H4 (cell line): ENCODE measurements around the gene ZBTB40. TPM values are rescaled to one million over a fixed set of nuclear protein-coding genes. Genes with fewer than 3 reads are reported as not detected.
A peak's percentile ranks its signal among the peaks of the same experiment; 100 is the strongest.

Source experiments
- DNase-seq: peaks from one replicate; pipeline ENCODE4 v3.0.0-alpha.2; 2015; ENCODE audit warnings: low spot score
- total RNA-seq: library from RNA; depleted of rRNA; stranded (reverse); fragments of >200 nt; shearing (Covaris generic); gene quantifications from 2 replicates; pipeline ENCODE4 v1.2.3, GENCODE V29; 2014

Gene ZBTB40
- total RNA-seq, 1 experiment from 2014 or later, result 12.1 TPM

DNA sequence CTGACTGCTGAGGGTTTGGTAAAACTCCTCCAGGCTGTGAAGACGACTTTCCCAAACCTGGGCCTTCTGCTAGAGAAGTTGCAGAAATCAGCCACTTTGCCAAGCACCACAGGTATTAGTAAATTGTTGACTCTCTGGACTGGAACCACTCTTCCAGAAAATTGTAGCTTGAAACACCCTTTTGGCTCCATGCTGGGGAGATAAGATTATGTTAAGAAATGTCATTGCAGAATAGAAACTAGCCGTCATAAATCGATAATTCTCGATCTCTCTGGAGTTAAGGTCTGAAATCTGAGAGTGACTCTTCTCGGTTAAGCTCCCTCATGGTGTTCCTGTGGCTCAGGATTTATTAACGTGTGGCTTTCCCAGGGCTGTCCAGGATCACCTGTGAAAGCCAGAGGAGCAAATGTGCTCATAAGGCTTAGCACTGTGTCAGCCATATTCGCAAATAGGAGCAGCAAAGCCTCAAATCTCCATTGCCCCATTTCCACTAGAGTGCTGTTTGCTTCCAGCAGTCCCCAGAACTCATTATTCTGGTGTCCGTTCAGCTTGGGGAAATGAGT lies 54.6 kb downstream of the ZBTB40 start:
- no peak for DNase-seq

DNA sequence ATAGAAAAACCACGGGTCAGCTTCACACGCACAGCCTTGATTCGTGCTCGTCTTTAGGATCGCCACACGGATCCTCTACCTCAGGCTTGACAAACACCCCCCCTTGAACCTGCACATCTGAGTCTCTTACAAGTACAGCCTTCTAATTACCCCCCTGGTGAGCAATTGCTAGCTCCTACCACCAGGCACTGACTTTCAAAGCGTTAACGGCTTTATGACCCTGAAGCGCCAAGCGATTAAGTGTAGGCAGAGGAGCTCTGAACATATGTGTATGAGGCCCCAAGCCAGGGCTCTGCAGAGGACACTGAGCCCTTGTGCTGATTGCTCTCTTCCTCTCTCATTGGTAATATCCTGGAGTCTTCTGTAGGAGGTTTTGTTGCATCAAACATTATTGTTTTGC lies 55.9 kb downstream of the ZBTB40 start:
- DNase-seq, result no peak

DNA sequence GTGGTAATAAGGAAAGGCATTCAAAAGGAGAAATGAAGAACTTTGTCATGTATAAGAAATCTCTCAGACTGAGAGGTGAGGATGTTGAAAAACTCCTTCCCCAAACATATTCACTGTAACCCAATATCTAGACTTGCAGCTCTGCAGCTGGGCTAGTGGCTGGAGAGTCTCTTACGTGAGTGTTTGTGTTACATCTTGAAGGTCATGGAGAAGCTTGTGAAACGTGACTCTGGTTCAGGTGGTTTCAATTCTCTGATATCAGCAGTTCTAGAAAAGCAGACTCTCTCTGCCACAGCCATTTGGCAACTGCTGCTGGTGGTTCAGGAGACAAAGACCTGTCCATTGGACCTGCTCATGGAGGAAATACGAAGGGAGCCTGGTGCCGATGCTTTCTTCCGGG lies 56.7 kb downstream of the ZBTB40 start:
- no peak for DNase-seq

DNA sequence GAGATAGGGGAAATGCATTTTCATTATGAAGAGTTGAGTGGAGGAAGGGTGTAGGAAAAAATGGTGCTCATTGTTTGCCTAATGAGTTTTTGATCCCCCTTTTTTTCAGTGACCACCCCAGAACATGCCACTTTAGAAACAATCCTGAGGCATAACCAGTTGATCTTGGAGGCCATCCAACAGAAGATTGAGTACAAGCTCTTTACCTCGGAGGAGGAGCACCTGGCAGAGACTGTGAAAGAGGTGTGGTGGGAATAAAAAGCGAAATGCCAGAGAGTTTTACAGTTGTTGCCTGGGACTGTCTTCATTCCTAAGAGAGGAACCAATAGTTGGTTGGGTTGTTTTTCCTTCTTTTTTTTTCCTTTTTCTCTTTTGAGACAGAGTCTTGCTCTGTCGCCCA lies 57.3 kb downstream of the ZBTB40 start:
- DNase-seq, result no peak

DNA sequence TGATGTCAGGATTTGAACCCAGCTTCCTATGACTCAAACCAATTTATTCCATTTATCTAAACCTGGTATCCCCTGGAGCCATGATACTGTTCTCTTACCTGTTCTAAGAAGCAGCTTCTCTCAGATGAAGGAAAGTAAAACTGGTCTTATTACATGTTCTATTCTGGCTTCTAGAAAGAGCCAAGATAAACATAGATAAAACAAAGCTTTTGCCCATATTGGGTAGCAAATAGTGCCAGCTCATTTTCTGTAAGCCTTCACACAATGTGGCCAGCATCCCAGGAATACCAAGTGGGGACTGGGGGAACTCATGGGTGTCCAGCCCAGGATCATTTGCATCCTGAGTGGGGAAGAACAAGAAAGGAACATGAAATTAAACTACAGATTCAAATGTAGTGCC lies 58.2 kb downstream of the ZBTB40 start:
- DNase-seq, result no peak

DNA sequence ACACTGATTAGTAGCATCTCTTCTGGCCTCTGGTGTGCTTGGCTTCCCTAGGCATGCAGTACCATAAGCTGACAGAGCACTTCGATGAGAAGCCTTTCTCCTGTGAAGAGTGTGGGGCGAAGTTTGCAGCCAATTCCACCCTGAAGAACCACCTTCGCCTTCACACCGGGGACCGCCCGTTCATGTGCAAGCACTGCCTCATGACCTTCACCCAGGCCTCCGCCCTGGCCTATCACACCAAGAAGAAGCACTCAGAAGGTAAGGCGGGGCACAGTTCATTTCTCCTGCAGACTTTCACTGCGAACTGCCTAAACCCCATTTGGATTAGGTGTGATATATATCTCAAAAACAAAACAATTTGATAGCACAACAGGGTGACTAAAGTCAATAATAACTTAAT lies 61.2 kb downstream of the ZBTB40 start:
- DNase-seq, result no peak

DNA sequence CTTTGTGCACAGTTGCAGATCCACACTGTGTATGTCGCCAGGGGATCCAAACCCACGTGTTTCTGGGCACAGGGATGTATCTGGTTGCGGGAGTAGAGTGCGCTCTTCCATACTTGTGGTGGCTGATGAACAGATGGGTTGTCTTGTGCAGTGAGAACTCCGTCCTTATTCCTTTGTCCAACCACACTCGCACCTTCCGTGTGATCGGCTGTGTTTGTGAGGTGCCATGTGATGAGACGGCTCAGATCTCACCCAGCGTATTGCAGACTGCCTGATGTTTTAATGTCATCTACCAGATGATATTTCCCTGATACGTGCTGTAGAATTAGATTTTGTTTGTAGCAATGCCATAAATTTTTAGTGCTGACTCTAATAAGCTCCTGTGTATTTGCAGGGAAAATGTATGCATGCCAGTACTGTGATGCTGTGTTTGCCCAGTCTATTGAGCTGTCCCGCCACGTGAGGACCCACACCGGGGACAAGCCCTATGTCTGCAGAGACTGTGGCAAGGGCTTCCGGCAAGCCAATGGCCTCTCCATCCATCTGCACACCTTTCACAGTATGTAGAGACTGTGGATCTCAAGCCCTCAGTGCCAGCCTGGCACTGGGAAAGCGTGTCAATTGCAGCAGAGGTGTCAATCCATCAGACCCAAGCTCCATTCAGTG lies 65.4 kb downstream of the ZBTB40 start:
- no peak for DNase-seq

DNA sequence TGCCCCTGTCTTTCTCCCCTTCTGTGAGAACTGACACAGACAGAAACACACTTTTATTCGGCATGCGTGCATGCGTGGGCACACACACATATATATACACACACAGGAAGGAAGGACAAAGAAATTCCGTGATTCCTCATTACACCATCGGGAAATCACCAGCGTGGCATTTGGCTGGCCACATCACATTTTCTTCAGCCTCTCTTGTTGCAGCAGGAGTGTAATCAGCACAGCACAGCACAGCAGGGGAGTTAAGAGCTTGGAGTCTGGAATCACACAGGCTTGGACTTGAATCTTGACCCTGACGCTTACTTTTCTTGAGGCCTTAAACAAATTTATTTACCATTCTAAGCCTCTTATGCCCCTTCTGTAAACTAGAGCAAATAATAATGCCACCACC lies 66.3 kb downstream of the ZBTB40 start:
- no peak for DNase-seq

DNA sequence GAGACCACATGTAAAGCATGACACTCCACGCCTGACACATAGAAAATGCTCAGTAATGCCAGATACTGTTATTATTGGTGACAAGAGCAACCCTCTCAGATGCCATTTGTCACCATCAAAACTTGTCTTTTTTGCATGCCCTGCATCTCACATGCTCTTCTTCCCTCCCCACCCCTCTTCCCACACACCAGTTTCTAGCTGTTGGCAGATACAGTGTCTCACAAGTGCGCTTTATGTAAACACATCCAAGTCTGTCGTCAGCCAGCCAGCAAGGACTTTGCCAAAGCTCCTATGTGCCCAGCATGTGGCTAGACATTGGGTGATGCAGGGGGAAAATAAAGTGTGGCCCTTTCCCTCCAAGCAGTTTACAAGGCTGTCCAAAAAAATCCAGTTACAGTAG lies 66.7 kb downstream of the ZBTB40 start:
- peak; percentile 23 for DNase-seq

DNA sequence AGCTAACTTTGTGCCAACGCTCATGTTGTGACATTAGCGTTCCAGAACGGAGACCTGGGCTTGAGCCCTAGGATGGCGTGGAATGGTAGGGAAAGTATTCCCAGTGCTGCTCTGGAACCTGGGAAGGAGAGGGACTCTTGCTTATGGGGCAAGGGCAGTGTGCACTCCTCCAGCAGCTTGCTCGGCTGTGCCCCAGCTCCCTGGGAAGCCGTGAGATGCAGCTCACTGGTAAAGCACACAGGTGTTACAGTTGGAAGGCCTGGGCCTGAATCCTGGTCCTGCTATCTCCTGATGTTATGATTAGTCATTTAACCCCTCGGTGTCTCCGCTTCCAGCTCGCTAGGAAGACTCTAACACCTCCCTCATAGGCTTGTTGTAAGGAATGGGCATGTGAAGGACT lies 69.2 kb downstream of the ZBTB40 start:
- DNase-seq, result no peak

DNA sequence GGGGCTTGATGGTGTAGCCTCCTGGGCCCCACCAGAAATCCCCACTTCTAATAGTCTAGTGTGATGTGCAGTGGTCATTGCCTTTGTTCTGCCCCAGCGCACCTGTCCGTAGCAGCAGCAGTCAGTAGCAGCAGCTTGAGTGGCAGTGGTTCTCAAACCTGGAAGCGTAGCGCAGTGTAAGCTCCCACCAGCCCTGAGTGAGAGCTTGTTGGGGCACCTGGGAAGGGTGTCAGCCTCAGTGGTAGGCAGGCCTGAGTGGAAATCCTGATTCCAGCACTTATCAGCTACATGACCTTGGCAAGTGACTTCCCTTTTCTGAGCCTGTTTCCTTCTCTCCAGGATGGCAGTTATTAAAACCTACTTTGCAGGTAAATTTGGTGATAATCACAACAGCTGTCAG lies 70.0 kb downstream of the ZBTB40 start:
- DNase-seq, result no peak

DNA sequence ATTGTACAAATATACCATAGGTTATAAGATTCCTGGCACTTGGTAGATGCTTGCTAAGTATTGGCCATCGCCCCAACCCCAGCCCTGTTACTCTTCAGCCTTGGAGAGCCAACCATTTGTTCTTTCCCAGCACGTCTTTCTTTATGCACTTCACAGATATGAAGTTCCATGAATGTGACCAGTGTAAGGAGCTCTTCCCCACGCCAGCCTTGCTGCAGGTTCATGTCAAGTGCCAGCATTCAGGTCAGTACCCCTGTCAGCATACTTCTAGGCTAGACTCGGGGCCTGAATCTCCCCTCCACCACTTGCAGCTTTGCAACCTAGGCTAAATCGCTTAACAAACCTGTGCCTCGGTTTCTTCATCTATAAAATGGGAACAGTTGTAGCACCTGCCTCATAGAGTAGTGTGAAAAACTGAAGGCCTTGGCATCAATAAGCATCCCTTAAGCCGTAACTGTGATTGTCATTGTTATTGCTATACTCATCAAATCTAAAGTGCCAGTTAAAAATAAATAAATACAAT lies 70.6 kb downstream of the ZBTB40 start:
- no peak for DNase-seq

DNA sequence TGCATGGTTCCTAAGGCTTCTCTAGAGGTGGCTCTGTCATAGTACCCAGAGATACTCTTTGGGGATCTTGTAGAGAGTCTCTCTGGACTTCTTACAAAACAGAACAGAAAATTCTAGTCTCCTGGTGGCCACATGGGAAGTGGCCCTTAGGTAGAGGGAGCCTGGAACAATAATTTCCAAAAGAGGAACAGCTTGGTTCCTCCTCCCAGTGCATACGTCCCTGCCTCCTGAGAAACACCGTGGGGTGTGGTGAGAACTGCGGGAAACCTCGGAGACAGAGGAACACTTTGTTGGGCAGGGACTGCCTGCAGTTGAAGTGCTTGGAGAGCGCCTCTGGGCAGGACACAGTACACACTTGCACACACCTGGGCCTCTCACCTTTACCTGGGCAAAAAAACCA lies 72.8 kb downstream of the ZBTB40 start:
- no peak for DNase-seq

DNA sequence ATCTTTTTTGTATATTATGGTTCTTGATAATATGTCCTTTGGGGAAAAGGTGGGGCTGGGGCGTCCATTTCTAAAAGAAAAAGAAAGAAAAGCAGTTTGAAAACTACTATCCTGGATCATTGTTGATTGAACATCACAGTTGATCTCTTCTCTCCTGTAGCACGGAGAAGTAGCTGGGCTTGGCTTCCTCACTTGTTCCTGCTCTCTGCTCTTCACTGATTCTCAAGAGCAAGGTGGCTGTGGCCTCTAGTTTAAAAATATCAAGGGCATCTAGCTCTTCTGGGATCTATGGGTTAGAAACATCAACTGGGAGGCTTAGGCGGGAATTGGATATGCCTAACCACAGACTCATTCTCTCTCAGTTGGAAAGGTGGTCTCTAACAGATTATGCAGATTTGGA lies 73.6 kb downstream of the ZBTB40 start:
- DNase-seq, result no peak

DNA sequence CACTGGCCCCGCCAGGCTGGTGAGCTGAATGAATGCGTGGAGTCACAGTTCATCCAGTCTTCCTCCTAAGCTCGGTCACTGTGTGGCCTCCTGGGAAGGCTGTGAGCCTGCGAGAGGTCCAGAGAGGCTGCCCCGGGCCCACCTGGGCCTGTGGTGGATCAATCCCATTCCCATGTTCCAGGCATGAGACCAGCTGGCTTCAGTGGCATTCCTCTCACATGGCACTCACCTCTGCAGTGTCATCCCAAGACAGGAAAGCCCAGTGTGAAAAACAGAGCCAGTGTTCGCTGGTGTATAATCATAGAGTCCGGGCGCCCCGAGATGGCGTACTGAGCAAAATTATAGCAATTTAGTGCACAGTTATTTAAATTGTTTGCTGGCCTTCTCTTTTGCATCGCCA lies 74.0 kb downstream of the ZBTB40 start:
- DNase-seq, result no peak

DNA sequence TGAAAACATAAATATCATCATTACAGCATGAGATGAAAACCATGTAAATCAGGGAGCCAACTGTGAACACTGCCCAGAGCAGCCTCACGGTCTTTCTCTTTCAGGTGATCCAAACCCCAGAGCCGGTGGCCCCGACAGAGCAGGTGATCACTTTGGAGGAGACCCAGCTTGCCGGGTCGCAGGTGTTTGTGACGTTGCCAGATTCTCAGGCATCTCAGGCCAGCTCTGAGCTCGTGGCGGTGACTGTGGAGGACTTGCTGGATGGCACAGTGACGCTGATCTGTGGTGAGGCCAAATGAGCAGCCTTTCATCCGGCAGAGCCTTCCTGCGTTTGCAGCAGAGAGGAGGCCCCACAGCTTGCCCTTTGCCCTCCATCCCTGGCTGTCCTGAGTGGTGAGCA lies 74.4 kb downstream of the ZBTB40 start:
- no peak for DNase-seq

DNA sequence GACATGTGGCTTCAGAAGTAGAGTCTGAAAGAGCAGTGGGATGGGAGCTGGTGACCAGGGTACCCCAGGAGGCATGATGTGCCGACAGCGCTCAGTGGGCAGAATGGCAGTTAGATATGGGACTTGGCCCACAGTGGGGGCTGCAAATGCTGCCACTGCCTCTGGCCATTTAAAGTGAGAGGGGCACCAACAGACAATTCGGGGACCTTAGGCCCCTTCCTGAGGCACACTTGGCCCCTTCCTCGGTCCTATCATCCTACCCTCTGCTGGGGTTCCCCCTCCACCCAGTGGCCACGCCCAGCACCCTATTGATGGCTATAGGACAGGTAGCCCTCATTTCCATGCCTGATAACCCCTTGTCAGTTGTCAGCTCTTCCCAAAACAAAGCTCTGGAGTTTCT lies 75.0 kb downstream of the ZBTB40 start:
- DNase-seq, result no peak

DNA sequence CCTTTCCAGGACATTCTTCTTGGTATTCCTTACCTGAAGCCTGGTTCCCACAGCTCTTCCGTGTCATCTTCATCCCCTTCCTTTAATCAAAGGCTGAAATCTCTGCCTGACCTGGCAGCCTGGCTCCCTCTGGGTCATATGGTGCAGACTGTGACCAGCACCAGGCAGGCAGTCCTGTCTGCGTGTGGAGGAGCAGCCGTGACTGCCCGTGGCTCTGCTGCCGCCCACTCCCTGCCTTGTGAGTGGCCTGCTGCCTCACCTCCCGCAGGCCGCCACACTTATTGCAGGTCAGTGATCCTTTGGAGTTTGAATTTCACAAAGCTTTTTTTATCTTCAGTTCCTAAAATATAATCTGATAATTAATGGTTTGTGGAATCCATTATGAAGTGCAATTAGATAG lies 75.5 kb downstream of the ZBTB40 start:
- no peak for DNase-seq

DNA sequence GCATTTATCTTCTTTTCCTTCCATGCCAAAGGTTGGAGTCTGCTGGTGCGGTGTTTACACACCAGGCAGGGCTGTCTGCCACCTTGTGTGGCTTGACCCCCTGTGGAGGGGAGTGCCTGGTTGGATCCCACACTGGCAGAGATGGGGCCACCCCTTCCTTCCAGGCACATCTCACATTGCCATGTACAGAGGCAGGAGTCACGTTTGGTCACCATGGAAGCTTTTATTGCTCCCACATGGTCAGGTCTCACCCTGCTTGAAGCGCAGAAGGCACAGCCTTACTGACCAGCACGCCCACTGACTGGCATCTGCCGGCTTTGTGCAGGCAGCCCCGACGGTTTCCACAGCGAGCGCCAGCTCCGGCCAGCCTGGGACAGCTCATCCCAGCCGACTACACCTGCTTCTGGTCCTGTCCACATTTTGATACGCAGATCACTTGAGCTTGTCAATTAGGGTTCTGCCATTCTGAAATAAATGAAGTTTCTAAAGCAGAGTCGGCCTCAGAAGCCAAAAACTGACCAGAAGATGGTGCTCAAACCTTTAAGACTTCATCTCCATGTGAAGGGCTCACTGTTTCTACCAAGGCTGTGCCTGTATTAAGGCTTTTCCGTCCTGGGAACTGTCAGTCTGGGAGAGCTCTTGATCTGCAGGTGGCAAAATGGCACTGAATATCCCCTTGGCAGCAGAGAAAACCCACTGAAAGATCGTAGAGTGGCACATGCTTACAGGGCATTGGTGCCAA lies 76.1 kb downstream of the ZBTB40 start:
- no peak for DNase-seq

DNA sequence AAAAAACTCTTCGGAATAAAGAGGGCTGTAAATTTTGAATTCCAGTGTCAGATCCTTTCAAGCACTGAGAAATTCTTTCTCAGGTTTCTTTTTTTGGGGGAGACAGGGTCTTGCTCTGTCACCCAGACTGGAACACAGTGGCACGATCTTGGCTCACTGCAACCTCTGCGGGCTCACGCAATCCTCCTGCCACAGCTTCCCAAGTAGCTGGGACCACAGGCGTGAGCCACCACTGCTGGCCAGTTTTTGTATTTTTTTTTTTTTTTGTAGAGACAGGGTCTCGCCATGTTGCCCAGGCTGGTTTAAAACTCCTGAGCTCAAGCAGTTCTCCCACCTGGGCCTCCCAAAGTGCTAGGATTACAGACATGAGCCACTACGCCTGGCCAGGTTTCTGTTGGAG lies 76.8 kb downstream of the ZBTB40 start:
- no peak for DNase-seq

DNA sequence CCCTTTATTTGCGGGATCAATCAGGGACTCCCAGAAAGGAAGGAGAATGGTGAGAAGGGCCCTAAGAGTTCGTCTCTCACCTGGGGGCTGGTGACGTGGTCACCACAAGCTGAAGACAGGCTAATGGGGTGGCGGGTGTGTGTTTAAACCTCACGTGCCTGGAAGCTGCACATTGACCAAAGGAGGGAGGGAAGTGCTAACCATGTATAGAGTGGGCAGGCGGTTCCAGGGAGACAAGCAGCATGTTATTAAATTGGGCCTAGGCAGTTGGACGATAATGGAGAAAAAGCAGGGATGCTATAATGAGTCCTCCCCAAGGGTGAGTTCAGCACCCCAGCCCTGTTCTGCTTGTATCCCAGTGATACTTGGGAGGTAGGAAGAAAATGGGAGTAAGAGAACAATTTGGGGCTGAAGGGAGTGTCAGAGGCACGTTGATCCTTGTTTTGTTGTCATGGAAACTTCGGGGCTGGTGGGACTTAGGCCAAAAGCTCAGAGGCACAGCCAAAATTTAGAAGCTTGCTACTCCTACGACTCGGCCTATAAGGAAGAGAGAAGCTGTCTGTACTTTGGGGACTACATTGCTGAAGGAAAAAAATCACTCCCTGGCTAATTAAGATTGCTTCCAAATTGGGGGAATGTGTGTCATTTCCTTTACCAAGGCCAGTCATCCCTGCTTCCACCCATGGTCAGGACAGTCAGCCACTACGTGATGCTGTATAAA lies 78.4 kb downstream of the ZBTB40 start:
- no peak for DNase-seq

DNA sequence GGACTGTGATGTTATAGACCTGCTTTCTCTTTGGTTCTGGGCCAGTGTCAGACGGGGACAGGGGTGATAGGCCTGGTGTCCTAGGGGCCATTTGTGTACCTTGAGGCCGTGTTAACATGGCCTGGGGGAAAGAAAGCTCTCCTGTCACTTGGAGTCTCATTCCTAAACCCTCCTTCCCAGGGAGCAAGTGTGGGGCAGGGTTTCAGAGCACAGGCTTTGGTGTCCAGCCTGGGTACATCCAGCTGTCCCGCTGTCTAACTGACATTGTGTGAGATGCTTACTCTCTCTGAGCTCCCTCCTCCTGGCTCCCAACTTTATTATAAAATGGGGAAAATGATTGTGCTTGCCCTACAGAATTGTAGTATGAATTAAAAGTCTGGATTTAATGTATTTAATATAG lies 79.1 kb downstream of the ZBTB40 start:
- DNase-seq, result no peak

DNA sequence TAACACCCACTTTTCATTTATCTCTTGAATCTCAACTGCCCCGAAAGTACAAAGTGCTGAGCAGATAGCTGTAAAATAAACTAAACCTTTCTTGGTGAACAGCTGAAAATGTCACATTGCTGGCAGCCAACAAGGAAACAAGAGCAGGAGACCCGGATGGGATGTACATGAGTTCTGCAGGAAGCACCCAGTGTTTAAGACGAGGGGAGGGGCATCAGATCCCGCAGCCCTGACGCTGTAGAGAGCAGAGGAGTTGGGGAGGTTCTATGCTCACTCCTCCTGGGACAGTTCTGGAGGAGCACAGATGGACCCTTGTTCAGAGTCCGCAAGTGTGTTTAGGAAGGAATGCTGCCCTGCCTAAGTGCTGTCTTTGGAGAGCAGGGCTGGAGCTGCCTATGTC lies 79.6 kb downstream of the ZBTB40 start:
- no peak for DNase-seq
